NCI-H2227 (cell line): ENCODE results near the gene OCA2.

ENCODE experiments used
- DNase-seq: peaks from one replicate; lab custom pipeline; 2025; ENCODE audit not compliant: unreplicated experiment; lab: John Stamatoyannopoulos, UW

Gene OCA2

DNA sequence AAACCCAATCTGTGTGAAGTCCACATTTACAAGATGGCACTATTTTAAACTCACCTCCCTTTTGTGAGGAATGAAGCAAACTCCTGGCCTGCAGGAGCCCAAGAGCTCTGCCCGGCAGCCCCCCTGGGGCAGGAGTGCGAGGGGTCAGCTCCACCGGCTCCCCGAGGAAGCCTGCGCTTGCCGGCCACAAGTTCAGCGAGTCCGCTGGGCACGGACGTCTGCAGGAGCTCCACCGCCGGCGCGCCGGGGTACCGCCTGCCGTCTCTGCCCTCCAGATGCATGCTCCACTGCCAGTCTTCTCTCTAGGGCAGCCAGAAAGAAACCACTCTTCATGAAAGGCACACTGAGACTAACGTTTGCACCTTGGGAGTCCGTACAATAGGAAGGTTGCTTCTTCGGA lies 17.5 kb downstream of the OCA2 start:
- DNase-seq, result no peak

DNA sequence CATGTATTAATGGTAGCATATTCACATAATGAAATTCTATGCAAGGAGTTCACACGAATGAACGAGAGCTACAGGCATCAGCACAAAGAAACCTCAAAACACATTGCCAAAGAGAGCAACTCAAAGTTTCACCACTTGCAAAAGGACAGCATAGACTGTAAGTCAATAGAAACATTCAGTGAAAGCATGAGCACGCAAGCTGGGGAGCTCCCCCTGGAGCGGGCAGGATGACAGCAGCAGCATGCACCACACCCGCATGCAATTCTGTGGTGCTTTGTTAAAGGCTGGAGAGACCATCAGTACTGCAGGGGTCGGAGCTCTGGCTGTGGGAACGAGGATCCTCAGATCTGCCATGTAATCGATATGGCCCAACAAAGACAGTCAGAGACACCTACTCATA lies 18.7 kb downstream of the OCA2 start:
- DNase-seq, result no peak

DNA sequence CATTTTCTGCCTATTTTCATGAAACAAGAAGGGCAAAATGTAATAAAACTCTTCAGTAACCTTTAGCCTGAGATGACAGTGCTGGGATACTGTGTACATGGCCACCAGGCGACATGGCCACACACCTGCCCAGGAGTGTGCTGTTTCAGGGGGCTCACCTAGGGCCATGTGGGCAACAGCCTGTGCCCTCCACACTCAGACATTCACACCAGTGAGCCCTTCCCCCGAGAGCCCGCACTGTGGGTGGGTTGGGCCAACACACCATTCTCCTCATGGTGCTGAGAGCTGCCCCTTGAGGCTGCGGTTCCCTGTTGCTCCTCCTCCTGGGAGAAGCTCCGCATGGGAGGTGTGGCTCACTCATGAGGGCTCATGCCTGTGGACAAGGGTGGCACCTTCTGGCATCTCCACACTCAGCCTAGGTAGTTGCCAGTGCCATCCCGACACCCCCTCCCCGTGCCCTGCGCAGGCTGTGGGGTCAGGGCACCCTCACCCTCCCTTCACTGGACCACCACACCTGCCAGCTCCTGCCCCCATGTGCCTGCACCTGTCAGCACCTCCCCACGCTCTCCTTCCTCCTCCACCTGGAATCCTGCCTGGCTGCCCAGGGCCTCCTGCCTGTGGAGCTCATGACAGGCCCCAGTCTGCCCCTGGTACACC lies 19.7 kb downstream of the OCA2 start:
- no peak for DNase-seq

GRCh38 chr15:28078191-28078719 lies 20.9 kb downstream of the OCA2 start:
- no peak for DNase-seq

GRCh38 chr15:28075573-28075972 lies 23.5 kb downstream of the OCA2 start:
- no peak for DNase-seq

- DNase-seq, result no peak
Observed at GRCh38 chr15:28068930-28069329, 30.2 kb downstream of the OCA2 start.

- DNase-seq, result no peak
Observed at GRCh38 chr15:28066231-28066630, 32.9 kb downstream of the OCA2 start.

DNA sequence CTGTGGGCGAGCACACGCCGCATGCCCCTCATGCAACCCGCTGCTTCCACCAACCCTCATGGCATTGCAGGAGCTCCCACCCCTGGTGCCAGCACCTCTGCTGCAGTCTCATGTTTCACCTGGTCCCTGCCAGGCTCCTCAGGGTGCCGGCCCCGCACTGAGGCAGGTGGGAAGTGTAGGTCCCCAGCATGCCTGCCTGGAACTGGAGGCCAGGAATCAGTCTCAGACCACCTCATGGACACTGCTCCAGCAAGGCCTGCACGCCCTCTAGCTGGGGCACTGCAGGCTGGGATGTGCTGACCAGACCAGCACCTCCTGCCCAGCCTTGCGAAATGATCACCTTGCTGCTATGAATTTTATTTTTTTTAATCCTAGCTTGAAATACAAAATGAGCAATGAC lies 39.1 kb downstream of the OCA2 start:
- DNase-seq, result no peak

DNA sequence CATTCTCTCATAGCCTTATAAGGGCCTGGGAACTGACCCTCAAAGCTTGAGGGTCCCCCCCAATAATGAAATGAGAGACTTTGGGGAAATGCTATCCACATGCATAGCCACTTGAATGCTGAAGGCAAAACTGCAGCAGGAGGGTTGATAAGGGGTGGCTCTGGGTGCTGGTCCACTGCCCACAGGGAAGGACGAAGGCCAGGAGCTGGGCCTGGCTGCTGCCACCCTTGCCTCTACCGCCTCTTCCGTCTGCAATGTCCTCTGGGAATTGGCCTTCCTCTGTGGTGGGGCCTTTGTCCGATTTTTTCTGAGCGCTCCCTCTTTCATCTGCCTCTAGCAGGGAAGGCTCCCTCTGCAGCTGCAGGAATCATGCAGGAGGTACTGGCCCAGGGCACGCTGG lies 41.0 kb downstream of the OCA2 start:
- no peak for DNase-seq

DNA sequence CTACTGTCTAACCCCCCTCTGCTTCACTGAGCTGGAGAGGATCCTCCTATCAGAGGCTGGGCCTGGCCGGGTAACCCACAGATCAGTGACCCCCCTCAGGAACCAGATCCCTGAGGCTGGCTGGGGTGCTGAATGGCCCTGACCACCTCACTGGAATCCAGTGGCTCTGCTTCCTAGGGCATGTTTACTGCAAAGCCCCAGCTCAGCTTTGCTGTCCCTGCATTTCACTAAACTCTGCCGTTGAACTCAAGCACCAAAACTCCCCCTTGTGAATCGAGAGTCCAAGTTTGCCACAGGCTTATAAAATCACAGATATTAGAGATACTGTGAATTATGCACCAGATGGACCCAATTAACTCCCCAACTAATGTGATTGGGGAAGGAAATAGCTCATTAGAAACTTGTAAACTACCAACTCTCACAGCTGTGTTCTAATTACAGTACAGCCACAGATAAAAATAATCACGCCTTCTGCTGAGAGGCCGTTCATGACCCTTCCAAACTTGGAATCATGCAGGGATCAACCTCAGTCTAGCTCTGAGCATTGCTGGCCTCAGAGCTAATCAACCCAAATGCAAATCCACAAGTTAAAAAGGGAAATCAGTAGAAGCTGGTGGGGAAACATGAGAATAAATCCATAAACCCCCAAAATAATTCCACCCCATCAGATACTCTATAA lies 47.0 kb downstream of the OCA2 start:
- no peak for DNase-seq

DNA sequence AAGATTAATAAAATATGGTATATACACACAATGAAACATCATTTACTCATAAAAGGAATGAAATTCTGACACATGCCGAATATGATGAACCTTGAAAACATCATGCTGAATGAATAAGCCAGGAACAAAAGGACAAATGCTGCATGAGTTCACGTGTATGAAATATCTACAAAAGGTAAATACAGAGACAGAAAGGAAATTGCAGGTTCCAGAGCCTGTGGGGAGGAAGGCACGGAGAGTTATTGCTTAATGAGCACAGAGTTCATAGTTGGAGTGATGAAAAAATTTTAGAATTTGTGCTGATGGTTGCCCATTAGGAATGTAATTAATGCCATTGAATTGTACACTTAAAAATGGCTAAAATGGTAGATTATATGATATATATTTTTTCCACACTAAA lies 49.5 kb downstream of the OCA2 start:
- no peak for DNase-seq

DNA sequence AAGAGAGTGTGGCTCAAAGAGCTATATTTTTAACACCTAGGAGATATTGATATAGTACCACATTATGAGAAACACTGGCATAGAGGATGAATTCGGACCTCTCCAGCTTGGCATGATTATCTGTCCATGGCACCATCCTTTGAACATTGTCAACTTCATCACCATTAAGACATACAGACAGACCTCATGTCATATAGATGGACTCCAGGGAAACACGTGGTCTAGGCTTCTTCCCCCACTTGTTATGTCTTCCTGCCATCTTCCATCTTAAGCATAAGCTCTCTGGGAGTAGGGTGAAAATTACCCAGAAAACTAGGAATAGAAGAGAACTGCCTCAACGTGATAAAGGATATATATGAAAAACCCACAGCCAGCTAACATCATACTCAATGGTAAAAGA lies 51.8 kb downstream of the OCA2 start:
- DNase-seq, result no peak

DNA sequence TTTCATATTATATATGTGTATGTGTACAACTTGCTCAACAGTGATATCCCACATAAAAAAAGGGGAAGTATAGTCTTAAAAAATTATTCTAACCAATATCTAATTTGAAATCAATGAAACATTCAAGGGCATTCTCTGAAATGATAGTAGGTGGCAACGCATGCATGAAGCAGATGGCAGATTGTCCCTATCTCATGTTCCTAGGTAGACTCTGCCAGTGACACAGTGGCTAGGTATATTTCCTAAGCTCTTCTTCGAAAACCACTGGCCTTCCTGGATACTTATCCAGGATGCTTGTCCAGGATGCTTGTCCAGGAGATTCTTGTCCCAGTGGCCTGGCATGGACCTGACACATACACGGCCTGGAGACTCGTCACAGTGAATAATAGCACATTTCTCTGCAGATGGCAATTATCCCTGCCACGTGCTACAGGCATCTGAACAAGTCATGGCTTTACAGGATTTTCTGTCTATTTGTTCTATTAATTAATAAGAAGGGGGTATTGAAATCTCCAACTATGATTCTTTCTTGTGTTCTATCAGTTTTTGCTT lies 54.9 kb downstream of the OCA2 start:
- DNase-seq, result no peak

GRCh38 chr15:28043691-28044091 lies 55.4 kb downstream of the OCA2 start:
- no peak for DNase-seq

GRCh38 chr15:28037969-28038590 lies 61.0 kb downstream of the OCA2 start:
- DNase-seq, result no peak

DNA sequence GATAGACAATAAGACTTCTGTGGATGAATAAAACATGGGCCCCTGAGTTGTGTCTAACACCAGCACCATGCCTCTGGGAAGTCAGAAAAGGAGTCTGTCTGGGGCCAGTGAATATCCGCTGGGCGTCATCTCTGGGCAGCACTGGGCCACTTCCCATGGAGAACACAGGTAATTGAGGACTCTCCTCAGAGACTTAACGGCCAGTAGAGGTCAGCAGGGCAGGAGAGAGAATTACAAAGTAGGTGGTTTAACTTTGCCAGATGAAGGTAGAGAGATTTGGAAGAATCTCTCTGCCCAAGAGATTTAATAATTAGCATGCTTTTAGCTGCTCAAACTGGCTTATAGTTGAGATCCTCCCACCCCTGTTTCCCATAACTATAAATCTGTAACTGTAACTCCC lies 65.7 kb downstream of the OCA2 start:
- DNase-seq, result no peak

DNA sequence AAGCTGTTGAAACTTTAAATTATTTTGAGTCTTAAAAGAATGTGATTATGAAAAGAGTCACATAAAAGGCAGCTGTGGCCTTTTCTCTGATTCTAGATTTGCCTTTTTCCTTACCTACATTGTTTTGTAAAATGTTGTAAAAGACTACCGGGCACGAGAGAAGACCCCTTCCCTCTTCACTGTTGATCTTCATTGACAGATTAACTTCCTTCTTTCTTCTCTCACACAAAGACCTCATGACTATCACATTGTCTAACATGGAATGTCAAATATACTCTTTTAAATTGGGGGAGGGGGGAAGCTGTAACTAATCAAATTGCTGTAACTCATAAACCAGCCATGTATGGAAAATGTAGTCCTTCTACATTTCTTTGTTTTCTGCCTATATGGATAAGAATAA lies 68.3 kb downstream of the OCA2 start:
- DNase-seq, result no peak

DNA sequence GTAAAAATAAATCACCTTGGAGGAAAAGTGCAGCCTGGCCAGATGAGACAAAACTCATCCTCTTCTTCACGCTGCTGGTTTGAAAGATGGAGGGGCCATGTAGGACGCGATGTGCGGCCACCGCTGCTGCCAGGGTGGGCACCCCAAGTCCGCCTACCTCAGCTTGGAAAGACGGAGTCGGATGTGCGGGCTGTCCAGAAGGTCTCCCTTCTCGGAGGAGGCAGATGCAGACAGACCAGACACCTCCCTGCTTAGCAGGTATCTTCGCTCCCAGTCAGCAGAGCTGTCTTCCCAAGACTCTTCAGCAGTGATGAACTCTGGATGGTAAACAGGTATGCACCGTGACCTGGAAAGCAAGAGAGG lies 71.4 kb downstream of the OCA2 start:
- DNase-seq, result no peak

DNA sequence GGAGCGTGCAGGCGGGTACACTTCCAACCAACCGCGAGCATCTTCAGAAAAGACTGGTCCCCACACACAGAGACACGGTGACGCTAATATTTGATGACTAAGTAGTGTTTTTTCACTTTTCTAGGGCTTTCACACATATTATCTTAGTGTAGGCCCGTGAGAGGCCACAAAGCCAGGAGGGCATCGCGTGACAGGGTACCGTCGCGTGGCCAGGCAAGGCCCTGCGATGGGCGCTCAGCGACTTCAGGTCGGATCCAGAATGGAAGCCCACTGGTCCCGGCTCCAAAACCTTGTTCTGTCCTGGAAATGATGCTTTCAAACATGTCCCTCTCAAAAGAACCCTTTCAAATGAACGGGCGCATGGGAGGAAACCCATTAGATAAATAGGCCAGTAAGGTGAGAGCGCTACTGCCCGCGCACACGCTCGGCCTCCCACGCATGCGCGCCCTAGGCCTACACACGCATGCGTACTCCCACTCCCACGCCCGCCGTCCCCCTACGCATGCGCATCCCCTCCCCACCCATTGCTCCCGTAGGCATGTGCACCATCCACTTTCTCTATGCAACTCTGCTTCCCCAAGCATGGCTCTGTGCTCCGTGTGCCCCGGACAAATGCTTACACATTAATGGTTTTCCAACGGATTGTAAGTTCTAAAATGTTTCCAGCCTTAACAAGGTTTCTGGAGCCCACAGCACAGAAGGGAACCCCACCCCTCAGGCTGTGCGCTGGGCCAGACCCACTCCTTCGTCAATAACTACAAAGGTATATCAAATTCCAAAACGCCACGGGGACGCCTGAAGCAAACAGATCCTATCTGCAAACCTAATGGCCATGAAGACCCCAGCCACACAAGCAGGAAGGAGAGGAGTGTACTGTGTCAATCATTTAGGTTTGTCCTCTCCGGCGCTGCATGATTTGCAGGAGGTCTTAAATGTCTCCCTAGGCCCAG lies 72.1 kb downstream of the OCA2 start:
- DNase-seq, result no peak

GRCh38 chr15:28026221-28026620 lies 72.9 kb downstream of the OCA2 start:
- DNase-seq, result no peak

DNA sequence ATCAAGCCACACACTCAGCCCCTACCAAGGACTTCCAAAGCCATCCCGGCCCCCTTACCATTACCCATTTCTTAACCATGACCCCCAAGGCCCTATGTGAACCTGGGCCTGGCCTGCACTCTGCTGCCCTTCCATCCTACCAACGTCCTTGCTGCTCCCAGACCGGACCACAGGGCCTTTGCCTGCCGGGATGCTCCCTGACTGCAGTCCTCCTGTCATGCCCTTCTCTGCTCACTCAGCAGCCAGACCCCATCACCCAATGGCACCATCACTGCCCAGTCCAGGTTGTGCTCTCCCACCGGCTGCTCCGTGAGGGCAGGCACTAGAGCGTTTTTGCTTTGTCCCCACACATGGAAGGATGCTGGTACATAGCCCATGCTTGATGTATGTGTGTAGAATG lies 73.7 kb downstream of the OCA2 start:
- DNase-seq, result no peak
